Fibroblast of mammary gland (primary cell): ENCODE results near the gene KCNK5.

ENCODE experiments used
- DNase-seq: peaks from one replicate; pipeline ENCODE4 v3.0.0-alpha.2; 2010; ENCODE audit warnings: low read depth
- H3K4me3 ChIP-seq: 2 replicates; pipeline ENCODE4 v1.5.1; 2011; ENCODE audit warnings: low read depth, mild to moderate bottlenecking, low read length, moderate library complexity; ENCODE audit not compliant: control insufficient read depth
- CTCF ChIP-seq: conservative IDR thresholded peaks from 2 replicates; pipeline ENCODE4 v1.5.1; 2011; ENCODE audit warnings: low read depth, low read length, inconsistent platforms; ENCODE audit not compliant: control insufficient read depth, insufficient read depth

Gene KCNK5

GRCh38 chr6:39153766-39154397 is 75.4 kb downstream of the KCNK5 start:
- TF ChIP-seq CTCF = no peak
- H3K4me3 ChIP-seq = no peak overlapping the region
- no peak for DNase-seq

DNA sequence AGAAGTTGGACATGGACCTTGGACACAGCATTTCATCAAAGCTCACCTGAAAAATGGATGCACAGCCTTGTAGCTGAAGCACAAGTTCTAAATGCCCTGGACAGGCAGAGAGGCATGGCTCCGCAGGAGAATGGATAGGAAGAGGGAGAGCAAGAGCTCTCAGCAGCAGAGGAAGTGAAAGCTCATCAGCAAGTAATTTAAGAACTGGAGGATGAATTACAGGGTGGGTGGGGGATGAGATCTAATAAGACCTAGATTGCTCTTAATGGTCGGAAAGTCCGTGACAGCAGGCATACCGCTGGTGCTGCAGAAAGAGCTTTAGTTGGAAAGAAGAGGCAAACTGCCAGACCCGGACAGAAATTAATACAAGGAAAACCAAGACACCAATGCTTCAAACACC is 77.0 kb downstream of the KCNK5 start:
- no peak for DNase-seq
- H3K4me3 ChIP-seq = no peak overlapping the region
- no peak for TF ChIP-seq CTCF

GRCh38 chr6:39151211-39151610 is 78.1 kb downstream of the KCNK5 start:
- no peak overlapping the region for H3K4me3 ChIP-seq
- no peak for TF ChIP-seq CTCF
- DNase-seq = no peak

GRCh38 chr6:39144481-39145173 is 84.6 kb downstream of the KCNK5 start:
- no peak overlapping the region for H3K4me3 ChIP-seq
- TF ChIP-seq CTCF = no peak
- DNase-seq = no peak

DNA sequence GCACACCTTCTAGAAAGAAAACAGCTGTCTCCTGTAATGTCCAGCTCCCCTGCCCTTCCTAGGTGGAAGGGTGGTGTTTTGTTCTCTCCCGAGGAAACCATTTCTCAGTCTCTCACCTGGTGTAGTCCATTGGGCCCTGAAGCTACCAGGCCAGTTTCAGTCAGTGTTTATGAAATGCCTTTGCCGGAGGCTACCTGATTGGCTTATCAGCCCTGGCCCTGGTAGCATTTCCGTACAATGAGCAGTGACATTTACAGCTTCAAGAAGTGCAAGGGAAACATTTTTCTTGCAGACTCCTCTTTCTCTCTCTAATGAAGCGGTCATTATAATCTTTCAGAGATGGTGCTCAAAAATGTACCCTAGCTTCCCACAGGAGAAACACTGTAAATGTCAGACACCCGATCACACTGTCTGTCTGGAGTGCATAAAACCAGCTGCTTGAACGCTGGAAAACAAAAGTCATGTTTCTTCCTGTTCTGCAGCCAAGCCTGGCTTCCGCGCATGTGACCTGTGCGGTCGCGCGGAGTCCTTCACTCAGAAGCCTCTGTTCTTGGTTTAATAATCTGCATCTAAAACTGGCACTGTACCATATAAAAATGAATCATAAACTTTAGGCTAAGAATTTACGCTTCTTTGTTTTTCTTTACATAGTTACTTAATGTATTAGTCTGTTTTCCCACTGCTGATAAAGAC is 85.9 kb downstream of the KCNK5 start:
- no peak overlapping the region for H3K4me3 ChIP-seq

More for the DNA sequence above, 85.9 kb downstream of the KCNK5 start:
- TF ChIP-seq CTCF = no peak
- no peak for DNase-seq
